Mesodermal cell (in vitro differentiated cells): ENCODE results near the gene CDK17.
A peak's percentile ranks its signal among the peaks of the same experiment; 100 is the strongest.
"Not testable (repeated sequence)": the region's sequence is repeated elsewhere in the genome, so short reads cannot be mapped to it uniquely, and the experiment has no call there.

Experiments used
- H3K27ac ChIP-seq: 2 replicates; pipeline ENCODE4 v1.7.0; 2013; ENCODE audit warnings: mild to moderate bottlenecking, low read depth, low read length, moderate library complexity; ENCODE audit not compliant: severe bottlenecking
- H3K36me3 ChIP-seq: 2 replicates; pipeline ENCODE4 v1.7.1; 2013; ENCODE audit warnings: mild to moderate bottlenecking, low read length, moderate library complexity; ENCODE audit not compliant: control insufficient read depth, insufficient read depth
- H3K4me1 ChIP-seq: one replicate; pipeline ENCODE4 v1.7.1; 2013; ENCODE audit warnings: mild to moderate bottlenecking, low read length; ENCODE audit not compliant: insufficient read depth, control insufficient read depth, poor library complexity, severe bottlenecking
- H3K4me3 ChIP-seq: 2 replicates; pipeline ENCODE4 v1.7.0; 2013; ENCODE audit warnings: low read length, control low read depth, mild to moderate bottlenecking; ENCODE audit not compliant: insufficient read depth, poor library complexity, severe bottlenecking; ENCODE audit errors: extremely low read depth
- H3K9me3 ChIP-seq: 2 replicates; pipeline ENCODE4 v1.7.1; 2013; ENCODE audit warnings: mild to moderate bottlenecking, low read length, moderate library complexity; ENCODE audit not compliant: control insufficient read depth
- WGBS, 2 experiments: methylation state at CpG; one replicate each; pipeline ENCODE4 v1.1.5; 2013; ENCODE audit warnings: missing lambda C conversion rate in 2 of 2; ENCODE audit not compliant: insufficient coverage in 2 of 2; 5-methylcytosine and 5-hydroxymethylcytosine counted together

The CDK17 gene

GRCh38 chr12:96434107-96434506, 33.9 kb upstream of the CDK17 start:
- Histone ChIP-seq H3K27ac (no peak overlapping the region), H3K4me1 (peaks cover 26% of the 10 kb centered on the region), H3K9me3 (no peaks in the 10 kb centered on the region), H3K4me3 (no peak overlapping the region), H3K36me3 (no peaks in the 10 kb centered on the region)
- WGBS, 2 experiments, result 78 to 95% methylated on average over 3 of the region's 6 CpGs

- not testable (repeated sequence) for H3K4me3 ChIP-seq, H3K9me3 ChIP-seq, H3K27ac ChIP-seq, H3K36me3 ChIP-seq
- H3K4me1 ChIP-seq, result peaks cover 31% of the 10 kb centered on the region
- 94 to 100% methylated on average over 2 of the region's 4 CpGs for WGBS, 2 experiments
Observed at GRCh38 chr12:96432496-96433321, 32.5 kb upstream of the CDK17 start.

GRCh38 chr12:96431067-96431466, 30.8 kb upstream of the CDK17 start:
- H3K4me1 ChIP-seq, result peaks cover 40% of the 10 kb centered on the region
- WGBS, 2 experiments, result 87 to 88% methylated on average over 4 to 5 of the region's 6 CpGs
- no peaks in the 10 kb centered on the region for H3K36me3 ChIP-seq
- H3K9me3 ChIP-seq, result no peaks in the 10 kb centered on the region
- H3K27ac ChIP-seq, result no peak overlapping the region
- no peak overlapping the region for H3K4me3 ChIP-seq

GRCh38 chr12:96427269-96427729, 27.1 kb upstream of the CDK17 start:
- peak overlapping the region; percentile 99 for H3K27ac ChIP-seq
- H3K36me3 ChIP-seq, result no peaks in the 10 kb centered on the region
- H3K4me3 ChIP-seq, result no peak overlapping the region
- 26 to 36% methylated on average over 6 of the region's 6 CpGs for WGBS, 2 experiments
- no peaks in the 10 kb centered on the region for H3K9me3 ChIP-seq
- peaks cover 43% of the 10 kb centered on the region for H3K4me1 ChIP-seq

- no peak overlapping the region for H3K27ac ChIP-seq
Observed at GRCh38 chr12:96425951-96426350, 25.7 kb upstream of the CDK17 start.

GRCh38 chr12:96425321-96425720, 25.1 kb upstream of the CDK17 start:
- Histone ChIP-seq H3K9me3 (no peaks in the 10 kb centered on the region), H3K36me3 (no peaks in the 10 kb centered on the region), H3K27ac (no peak overlapping the region), H3K4me3 (no peak overlapping the region), H3K4me1 (peaks cover 32% of the 10 kb centered on the region)
- WGBS, 2 experiments, result 85 to 100% methylated on average over 1 to 2 of the region's 3 CpGs

More at GRCh38 chr12:96425951-96426350, 25.7 kb upstream of the CDK17 start:
- no peaks in the 10 kb centered on the region for H3K9me3 ChIP-seq
- H3K4me1 ChIP-seq, result peaks cover 38% of the 10 kb centered on the region
- H3K36me3 ChIP-seq, result no peaks in the 10 kb centered on the region
- H3K4me3 ChIP-seq, result no peak overlapping the region
- WGBS, 2 experiments, result 100% methylated on average over 1 of the region's 3 CpGs; no CpG with 5 or more reads in 1 of the 2 experiments

GRCh38 chr12:96424601-96425000, 24.4 kb upstream of the CDK17 start:
- Histone ChIP-seq H3K36me3 (no peaks in the 10 kb centered on the region), H3K27ac (no peak overlapping the region), H3K9me3 (no peaks in the 10 kb centered on the region), H3K4me3 (no peak overlapping the region), H3K4me1 (peaks cover 32% of the 10 kb centered on the region)
- WGBS, 2 experiments, result 100% methylated on average over 1 of the region's 3 CpGs; no CpG with 5 or more reads in 1 of the 2 experiments

- WGBS, 2 experiments, result 100% methylated on average over 1 of the region's 2 CpGs; no CpG with 5 or more reads in 1 of the 2 experiments
- no peak overlapping the region for H3K27ac ChIP-seq
- no peak overlapping the region for H3K4me3 ChIP-seq
- no peaks in the 10 kb centered on the region for H3K9me3 ChIP-seq
- H3K36me3 ChIP-seq, result no peaks in the 10 kb centered on the region
- H3K4me1 ChIP-seq, result peaks cover 14% of the 10 kb centered on the region
Observed at GRCh38 chr12:96422192-96422591, 22.0 kb upstream of the CDK17 start.

- Histone ChIP-seq H3K27ac (no peak overlapping the region), H3K9me3 (no peaks in the 10 kb centered on the region), H3K36me3 (no peaks in the 10 kb centered on the region), H3K4me1 (peaks cover 4% of the 10 kb centered on the region), H3K4me3 (no peak overlapping the region)
- 96 to 98% methylated on average over 4 to 5 of the region's 6 CpGs for WGBS, 2 experiments
Observed at GRCh38 chr12:96421014-96421413, 20.8 kb upstream of the CDK17 start.

GRCh38 chr12:96420277-96420835, 20.1 kb upstream of the CDK17 start:
- 96% methylated on average over 2 to 3 of the region's 7 CpGs for WGBS, 2 experiments
- H3K9me3 ChIP-seq, result no peaks in the 10 kb centered on the region
- H3K36me3 ChIP-seq, result no peaks in the 10 kb centered on the region
- H3K27ac ChIP-seq, result no peak overlapping the region
- no peak overlapping the region for H3K4me3 ChIP-seq
- H3K4me1 ChIP-seq, result peaks cover 5% of the 10 kb centered on the region
